ENCODE data around the gene RHBG.
A peak's percentile ranks its signal among the peaks of the same experiment; 100 is the strongest.
"Not testable (repeated sequence)": the region's sequence is repeated elsewhere in the genome, so short reads cannot be mapped to it uniquely, and the experiment has no call there.

Gene RHBG, protein sequence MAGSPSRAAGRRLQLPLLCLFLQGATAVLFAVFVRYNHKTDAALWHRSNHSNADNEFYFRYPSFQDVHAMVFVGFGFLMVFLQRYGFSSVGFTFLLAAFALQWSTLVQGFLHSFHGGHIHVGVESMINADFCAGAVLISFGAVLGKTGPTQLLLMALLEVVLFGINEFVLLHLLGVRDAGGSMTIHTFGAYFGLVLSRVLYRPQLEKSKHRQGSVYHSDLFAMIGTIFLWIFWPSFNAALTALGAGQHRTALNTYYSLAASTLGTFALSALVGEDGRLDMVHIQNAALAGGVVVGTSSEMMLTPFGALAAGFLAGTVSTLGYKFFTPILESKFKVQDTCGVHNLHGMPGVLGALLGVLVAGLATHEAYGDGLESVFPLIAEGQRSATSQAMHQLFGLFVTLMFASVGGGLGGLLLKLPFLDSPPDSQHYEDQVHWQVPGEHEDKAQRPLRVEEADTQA

GRCh38 chr1:156368889-156369684 lies at the start of gene RHBG:
RHBG (plus strand) TSS chr1:156369211; CDS start chr1:156369250, 39 bp downstream.
- peak; percentile 72 for DNase-seq (ENCODE audit: low spot score)

GRCh38 chr1:156319664-156320063 lies 49.3 kb upstream of the RHBG start:
- DNase-seq (ENCODE audit: low spot score), result no peak

GRCh38 chr1:156320560-156320959 lies 48.5 kb upstream of the RHBG start:
- DNase-seq (ENCODE audit: low spot score), result no peak

DNA sequence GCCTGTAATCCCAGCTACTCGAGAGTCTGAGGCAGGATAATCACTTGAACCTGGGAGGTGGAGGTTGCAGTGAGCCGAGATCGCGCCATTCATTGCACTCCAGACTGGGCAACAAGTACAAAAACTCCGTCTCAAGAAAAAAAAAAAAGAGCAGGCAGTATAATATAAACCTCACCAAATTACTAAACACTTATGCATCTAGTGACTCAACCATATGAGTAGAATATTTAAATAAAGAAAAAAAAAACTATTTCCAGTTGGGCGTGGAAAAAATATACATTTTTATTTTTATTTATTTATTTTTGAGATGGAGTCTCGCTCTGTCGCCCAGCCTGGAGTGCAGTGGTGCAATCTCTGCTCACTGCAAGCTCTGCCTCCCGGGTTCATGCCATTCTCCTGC lies 45.8 kb upstream of the RHBG start:
- DNase-seq (ENCODE audit: low spot score), result not testable (repeated sequence)

DNA sequence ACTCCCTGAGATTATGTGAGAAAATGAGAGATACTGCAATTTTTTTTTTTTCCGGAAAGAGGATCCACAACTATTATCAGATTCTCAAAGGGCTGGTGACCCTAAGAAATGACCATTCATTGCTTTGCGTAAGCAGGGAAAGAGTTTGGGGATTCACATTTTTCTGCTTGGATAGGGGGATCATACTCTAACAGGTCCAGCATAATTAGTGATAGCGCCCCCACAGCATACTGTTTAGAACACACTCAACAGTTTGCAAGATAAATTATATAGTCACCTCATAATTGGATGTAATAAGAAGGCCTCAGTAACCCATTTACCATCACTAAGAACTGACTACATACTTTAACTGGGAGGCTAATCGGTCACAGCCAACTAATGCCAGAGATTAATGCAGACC lies 32.8 kb upstream of the RHBG start:
- DNase-seq (ENCODE audit: low spot score), result no peak

GRCh38 chr1:156337052-156337887 lies 31.7 kb upstream of the RHBG start:
- no peak for DNase-seq (ENCODE audit: low spot score)

DNA sequence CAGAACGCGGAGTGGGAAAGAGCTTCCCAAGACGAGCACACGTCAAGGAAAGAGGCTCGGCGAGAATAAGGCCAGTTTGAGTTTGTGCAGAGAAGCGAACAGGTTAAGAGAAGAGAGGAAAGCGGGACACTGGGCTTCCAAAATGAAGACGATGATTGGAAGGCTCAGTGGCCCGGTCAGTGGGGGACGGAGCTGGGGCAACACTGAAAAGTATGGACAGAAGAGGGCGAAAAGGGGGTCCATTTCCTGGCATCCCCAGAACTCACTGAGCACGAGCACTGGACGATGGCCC lies 31.2 kb upstream of the RHBG start:
- DNase-seq (ENCODE audit: low spot score), result no peak

DNA sequence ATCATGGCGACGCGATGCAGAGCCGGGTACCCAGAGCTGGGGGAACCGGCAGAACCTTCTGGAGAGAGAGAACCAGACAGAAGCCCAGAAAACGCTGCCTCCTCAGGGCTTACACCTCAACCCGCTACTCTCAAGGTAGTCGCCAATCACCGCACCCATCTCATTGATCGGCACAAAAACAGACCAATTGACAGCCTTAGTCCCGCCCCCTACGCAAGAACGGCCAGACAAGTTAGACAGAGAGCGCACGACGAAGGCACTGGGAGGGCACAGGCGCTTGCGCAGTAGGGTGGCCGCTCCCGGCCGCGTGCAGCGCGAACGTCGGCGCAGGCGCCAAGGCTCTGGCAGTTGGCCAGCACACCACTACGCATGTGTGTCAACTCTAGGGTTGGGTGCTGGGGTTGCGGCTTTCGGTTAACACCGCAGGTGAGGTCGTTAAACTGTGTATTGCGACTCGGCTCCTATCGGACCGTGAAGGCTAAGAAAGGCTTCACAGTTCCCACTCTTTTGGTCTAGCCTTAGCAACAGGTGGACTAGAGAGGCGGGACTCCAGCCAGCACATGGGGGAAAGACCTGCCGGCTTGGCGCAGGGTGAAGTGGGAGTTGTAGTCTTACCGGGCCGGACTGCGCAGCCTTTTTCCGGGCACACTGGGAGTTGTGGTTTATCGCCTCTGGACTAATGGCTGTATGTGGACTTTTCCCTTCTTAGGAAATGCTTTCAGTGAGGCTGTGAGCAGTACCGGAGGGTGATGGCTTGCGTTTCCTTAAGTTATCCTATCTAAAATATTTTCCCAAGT lies 30.6 kb upstream of the RHBG start, which contains the start of the genes CCT3 and TSACC:
CCT3 (minus strand) TSS at position 113 of the 797 bp plus-strand sequence; CDS start at position 5, 108 bp downstream.
TSACC (plus strand) TSS at position 347 of the 797 bp plus-strand sequence. CDS start 1,232 bp downstream, outside the sequence.
- peak; percentile 99 for DNase-seq (ENCODE audit: low spot score)

- no peak for DNase-seq (ENCODE audit: low spot score)
Measured at GRCh38 chr1:156342166-156342955, 26.6 kb upstream of the RHBG start.

DNA sequence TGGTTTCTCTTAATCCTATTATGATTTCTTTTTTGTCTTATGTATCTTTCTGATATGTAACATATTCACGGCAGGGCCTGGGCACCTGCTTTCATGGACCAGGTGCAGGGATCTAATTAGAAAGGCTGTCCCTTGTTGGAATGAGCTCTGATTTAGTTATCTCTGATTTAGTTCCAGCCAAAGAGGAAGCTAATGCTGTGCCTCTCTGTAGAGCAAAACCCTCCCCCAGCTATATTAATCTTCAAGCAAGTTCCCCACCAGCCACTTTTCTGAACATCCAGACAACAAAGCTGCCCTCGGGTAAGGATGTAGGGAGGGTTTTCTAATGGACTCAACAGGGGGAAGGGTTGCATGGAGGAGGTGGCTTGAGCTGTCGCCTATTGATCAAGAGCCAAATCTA lies 24.6 kb upstream of the RHBG start:
- no peak for DNase-seq (ENCODE audit: low spot score)

DNA sequence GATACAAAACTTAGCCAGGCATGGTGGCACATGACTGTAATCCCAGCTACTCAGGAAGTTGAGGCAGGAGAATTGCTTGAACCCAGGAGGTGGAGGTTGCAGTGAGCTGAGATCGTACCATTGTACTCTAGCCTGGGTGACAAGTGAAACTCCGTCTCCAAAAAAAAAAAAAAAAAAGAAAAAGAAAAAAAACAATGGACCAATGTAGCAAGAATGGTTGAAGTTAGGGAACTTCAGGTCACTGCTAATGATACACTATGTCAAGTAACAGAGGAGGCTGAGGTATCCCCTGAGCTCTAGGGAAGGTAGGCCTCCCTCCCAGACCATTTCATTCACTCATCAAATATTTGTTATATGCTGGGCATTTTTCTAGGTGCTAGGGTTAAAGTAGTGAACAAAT lies 23.0 kb upstream of the RHBG start:
- not testable (repeated sequence) for DNase-seq (ENCODE audit: low spot score)

DNA sequence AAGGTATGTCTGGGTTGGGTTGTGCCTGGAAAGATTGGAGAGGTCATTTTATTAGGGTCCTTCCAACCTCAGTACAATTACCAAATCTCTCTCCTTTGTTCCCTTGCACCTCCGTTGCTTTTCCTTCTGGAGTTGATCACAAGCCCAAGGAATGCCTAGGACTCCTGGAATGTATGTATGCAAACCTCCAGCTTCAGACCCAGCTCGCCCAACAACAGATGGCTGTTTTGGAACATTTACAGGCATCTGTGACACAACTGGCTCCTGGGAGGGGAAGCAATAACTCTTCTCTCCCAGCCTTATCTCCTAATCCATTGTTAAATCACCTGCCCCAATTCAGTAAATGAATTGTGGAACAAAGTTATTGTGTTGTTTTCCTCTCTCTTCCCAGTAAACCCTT lies 22.4 kb upstream of the RHBG start:
- no peak for DNase-seq (ENCODE audit: low spot score)

DNA sequence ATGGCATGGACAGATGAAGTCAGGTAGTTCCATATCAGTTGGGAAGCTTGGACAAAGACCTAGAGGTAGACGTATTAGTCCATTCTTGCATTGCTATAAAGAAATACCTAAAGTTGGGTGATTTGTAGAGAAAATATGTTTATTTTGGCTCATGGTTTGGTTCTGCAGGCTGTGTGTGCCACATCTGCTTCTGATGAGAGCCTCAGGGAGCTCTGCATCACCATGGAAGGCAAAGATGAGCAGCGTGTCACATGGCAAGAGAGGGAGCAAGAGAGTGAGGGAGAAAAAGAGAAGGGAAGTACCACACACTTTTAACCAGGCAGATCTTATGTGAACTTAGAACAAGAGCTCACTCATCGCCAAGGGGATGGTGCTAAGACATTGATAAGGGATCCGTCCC lies 21.7 kb upstream of the RHBG start:
- DNase-seq (ENCODE audit: low spot score), result no peak

DNA sequence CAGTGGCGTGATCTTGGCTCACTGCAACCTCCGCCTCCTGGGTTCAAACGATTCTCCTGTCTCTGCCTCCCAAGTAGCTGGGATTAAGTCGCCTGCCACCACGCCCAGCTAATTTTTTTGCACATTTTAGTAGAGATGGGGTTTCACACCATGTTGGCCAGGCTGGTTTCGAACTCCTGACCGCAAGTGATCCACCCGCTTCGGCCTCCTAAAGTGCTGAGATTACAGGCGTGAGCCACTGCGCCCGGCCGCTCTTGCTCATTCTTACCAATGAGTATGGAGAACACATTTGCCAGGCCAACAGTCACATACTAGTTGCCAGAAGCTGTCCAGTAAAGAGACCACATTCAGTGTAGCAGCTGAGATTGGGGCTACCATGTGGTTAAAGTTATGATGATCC lies 16.5 kb upstream of the RHBG start:
- not testable (repeated sequence) for DNase-seq (ENCODE audit: low spot score)

DNA sequence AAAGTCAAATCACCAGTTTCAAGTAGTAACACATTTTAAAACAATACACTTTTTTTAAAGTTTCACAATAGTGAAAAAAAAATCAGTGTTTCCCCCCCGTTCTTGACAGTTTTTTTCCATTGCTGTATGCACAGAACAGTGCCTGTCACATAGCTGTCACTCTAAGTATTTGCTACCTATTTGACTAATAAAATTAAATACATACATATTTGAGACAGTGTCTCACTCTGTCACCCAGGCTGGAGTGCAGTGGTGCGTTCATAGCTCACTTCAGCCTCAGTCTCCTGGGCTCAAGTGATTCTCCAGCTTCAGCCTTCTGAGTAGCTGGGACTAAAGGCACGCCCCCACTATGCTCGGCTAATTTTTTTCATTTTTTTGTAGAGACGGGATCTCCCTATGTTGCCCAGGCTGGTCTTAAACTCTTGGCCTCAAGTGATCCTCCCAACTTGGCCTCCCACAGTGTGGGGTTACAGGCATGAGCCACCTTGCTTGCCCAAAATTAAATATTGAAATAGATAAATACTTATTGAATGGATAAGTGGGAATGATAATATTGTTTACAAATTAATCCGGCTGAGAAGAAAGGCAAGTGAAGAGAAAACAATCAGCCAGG lies 12.6 kb upstream of the RHBG start:
- DNase-seq (ENCODE audit: low spot score), result no peak

DNA sequence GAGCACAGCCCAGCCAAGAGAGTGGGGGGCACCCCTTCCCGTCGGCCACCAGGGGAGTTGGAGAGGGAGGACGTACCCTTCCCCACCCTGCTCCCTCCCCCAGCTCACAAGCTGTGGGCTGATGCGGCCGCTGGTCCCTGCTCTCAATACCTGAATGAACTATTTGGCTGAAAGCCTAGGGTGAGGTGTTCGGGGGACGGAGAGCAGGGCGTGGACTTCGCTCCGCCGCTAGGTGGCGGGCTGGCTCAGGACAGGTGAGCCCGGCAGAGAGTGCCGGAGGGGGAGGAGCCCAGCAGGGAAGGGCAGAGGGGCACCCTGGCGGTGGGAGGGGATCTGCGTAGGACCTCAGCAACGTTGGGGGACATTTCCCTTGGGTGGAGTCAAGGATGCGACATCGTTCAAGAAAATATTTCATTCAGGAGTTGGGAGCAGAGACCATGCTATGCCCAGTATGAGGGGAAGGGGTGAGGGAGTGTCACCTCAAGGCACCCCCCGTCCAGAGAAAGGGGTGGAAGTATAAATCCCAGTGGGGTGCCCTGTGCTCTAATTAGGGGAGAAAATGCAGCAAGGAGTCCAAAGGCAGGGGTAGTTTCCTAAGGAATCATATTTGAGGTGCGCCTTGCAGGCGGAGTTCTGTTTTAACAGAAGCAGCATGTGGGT lies 12.0 kb upstream of the RHBG start:
- peak; percentile 80 for DNase-seq (ENCODE audit: low spot score)

DNA sequence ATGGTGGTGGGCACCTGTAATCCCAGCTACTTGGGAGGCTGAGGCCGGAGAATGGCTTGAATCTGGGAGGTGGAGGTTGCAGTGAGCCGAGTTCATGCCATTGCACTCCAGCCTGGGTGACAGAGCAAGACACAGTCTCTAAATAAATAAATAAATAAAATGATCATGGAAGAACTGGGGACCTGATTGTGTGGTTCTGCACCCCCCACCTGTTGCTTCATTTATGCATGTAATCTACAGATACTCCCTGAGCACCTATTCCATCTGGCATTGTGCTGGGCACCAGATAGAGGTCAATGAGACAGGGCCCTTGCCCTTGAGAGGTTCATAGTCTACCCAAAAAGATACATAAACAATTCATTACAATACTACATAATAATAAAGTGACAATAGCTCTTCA lies 11.0 kb upstream of the RHBG start:
- no peak for DNase-seq (ENCODE audit: low spot score)

GRCh38 chr1:156358641-156359040 lies 10.4 kb upstream of the RHBG start:
- DNase-seq (ENCODE audit: low spot score), result no peak

GRCh38 chr1:156359249-156359648 lies 9.8 kb upstream of the RHBG start:
- no peak for DNase-seq (ENCODE audit: low spot score)

GRCh38 chr1:156359973-156360372 lies 9.0 kb upstream of the RHBG start:
- no peak for DNase-seq (ENCODE audit: low spot score)

Data from ecto neural progenitor cell (in vitro differentiated cells).